ENCODE results near the gene MPDU1. TPM values are rescaled to one million over a fixed set of nuclear protein-coding genes. Genes with fewer than 3 reads are reported as not detected.

Gene MPDU1
- total RNA-seq, result 70.0 and 98.1 TPM in 2 replicates

GRCh38 chr17:7583253-7584109 is at the start of gene MPDU1:
Gene MPDU1 (plus strand): TSS chr17:7583852. CDS start chr17:7583863, 11 bp downstream.
- peak; percentile 90 to 96 for DNase-seq (ENCODE audit: low read depth in 2 of 2)

GRCh38 chr17:7538050-7538449 is 45.6 kb upstream of the MPDU1 start:
- DNase-seq (ENCODE audit: low read depth in 2 of 2), result no peak

GRCh38 chr17:7538891-7539545 is 44.6 kb upstream of the MPDU1 start:
- peak in 1 of 2 donors; percentile 47 for DNase-seq (ENCODE audit: low read depth in 2 of 2)

GRCh38 chr17:7541074-7541621 is 42.5 kb upstream of the MPDU1 start:
- DNase-seq (ENCODE audit: low read depth in 2 of 2), result no peak

GRCh38 chr17:7544911-7545310 is 38.7 kb upstream of the MPDU1 start:
- no peak for DNase-seq (ENCODE audit: low read depth in 2 of 2)

GRCh38 chr17:7548585-7549400 is 34.9 kb upstream of the MPDU1 start, which contains the start of gene TNFSF12:
Gene TNFSF12 (plus strand): TSS chr17:7549058. CDS start chr17:7549154, 96 bp downstream.
- DNase-seq (ENCODE audit: low read depth in 2 of 2), result peak in 1 of 2 donors; percentile 52

GRCh38 chr17:7549401-7550055 is 34.1 kb upstream of the MPDU1 start:
- DNase-seq (ENCODE audit: low read depth in 2 of 2), result no peak

- no peak for DNase-seq (ENCODE audit: low read depth in 2 of 2)
Observed at GRCh38 chr17:7550344-7550743, 33.3 kb upstream of the MPDU1 start.

GRCh38 chr17:7551396-7551795 is 32.3 kb upstream of the MPDU1 start:
- no peak for DNase-seq (ENCODE audit: low read depth in 2 of 2)

GRCh38 chr17:7552621-7553051 is 31.0 kb upstream of the MPDU1 start:
- no peak for DNase-seq (ENCODE audit: low read depth in 2 of 2)

GRCh38 chr17:7553356-7553755 is 30.3 kb upstream of the MPDU1 start:
- no peak for DNase-seq (ENCODE audit: low read depth in 2 of 2)

GRCh38 chr17:7555320-7555948 is 28.2 kb upstream of the MPDU1 start:
- no peak for DNase-seq (ENCODE audit: low read depth in 2 of 2)

GRCh38 chr17:7556627-7557026 is 27.0 kb upstream of the MPDU1 start:
- no peak for DNase-seq (ENCODE audit: low read depth in 2 of 2)

GRCh38 chr17:7557147-7557764 is 26.4 kb upstream of the MPDU1 start:
- DNase-seq (ENCODE audit: low read depth in 2 of 2), result no peak

- DNase-seq (ENCODE audit: low read depth in 2 of 2), result peak; percentile 34 to 87
Observed at GRCh38 chr17:7557775-7558543, 25.7 kb upstream of the MPDU1 start.

GRCh38 chr17:7558544-7559319 is 24.9 kb upstream of the MPDU1 start, which contains the start of gene TNFSF13:
Gene TNFSF13 (plus strand): TSS chr17:7558750. CDS start chr17:7559040, 290 bp downstream.
- DNase-seq (ENCODE audit: low read depth in 2 of 2), result no peak

- no peak for DNase-seq (ENCODE audit: low read depth in 2 of 2)
Observed at GRCh38 chr17:7559320-7560171, 24.1 kb upstream of the MPDU1 start.

Data from dermis microvascular lymphatic vessel endothelial cell (primary cell).